Chondrocyte (in vitro differentiated cells): Measurements from ENCODE around the gene TBL2. TPM values are rescaled to one million over a fixed set of nuclear protein-coding genes. Genes with fewer than 3 reads are reported as not detected.
"Not testable (repeated sequence)": the region's sequence is repeated elsewhere in the genome, so short reads cannot be mapped to it uniquely, and the experiment has no call there.

Experiments
- DNase-seq: peaks from one replicate; pipeline ENCODE4 v3.0.0; 2021; ENCODE audit warnings: mixed read lengths, low spot score
- H3K27ac Mint-ChIP-seq: one replicate; pipeline ENCODE4 v1.8.0; 2021; ENCODE audit warnings: mild to moderate bottlenecking, moderate library complexity, mixed read lengths; ENCODE audit not compliant: unreplicated experiment
- H3K27me3 Mint-ChIP-seq: 2 replicates; pipeline ENCODE4 v1.8.0; 2021; ENCODE audit warnings: low read depth, mixed read lengths
- H3K36me3 Mint-ChIP-seq: 2 replicates; pipeline ENCODE4 v1.8.0; 2021; ENCODE audit warnings: low read depth, mixed read lengths
- H3K4me1 Mint-ChIP-seq: 2 replicates; pipeline ENCODE4 v1.8.0; 2021; ENCODE audit warnings: low read depth, mild to moderate bottlenecking, mixed read lengths
- H3K4me3 Mint-ChIP-seq: one replicate; pipeline ENCODE4 v1.8.0; 2021; ENCODE audit warnings: mild to moderate bottlenecking, moderate library complexity, mixed read lengths; ENCODE audit not compliant: unreplicated experiment
- H3K9me3 Mint-ChIP-seq: 2 replicates; pipeline ENCODE4 v1.8.0; 2021; ENCODE audit warnings: low read depth, mixed read lengths
- CTCF ChIP-seq: fragments of 200-600 bp; sonication (generic); IDR thresholded peaks from 2 replicates; pipeline ENCODE4 v1.5.0; 2021; ENCODE audit warnings: antibody characterized with exemption, mild to moderate bottlenecking, moderate library complexity
- total RNA-seq: library from RNA; stranded (reverse); gene quantifications from 3 replicates; pipeline ENCODE4 v1.2.1, GENCODE V29; 2021

The TBL2 gene
- total RNA-seq, 1 donor from 2014 or later = 50.4 TPM

DNA sequence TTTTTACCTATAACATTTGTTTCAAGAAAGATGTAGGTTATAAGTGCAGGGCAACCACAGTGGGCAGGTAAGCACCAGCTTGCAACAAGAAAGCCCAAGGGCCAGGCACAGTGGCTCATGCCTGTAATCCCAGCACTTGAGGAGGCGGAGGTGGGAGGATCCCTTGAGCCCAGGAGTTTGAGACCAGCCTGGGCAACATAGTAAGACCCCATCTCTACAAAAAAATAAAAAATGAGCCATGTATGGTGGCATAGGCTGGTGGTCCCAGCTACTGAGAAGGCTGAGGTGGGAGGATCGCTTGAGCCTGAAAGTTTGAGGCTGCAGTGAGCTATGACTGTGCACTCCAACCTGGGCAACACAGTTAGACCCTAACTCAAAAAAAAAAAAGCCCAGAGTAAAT is 33.7 kb downstream of the TBL2 start:
- H3K36me3 Mint-ChIP-seq = peaks cover 27% of the 10 kb centered on the region
- no peak overlapping the region for H3K4me3 Mint-ChIP-seq
- H3K27ac Mint-ChIP-seq = no peak overlapping the region

DNA sequence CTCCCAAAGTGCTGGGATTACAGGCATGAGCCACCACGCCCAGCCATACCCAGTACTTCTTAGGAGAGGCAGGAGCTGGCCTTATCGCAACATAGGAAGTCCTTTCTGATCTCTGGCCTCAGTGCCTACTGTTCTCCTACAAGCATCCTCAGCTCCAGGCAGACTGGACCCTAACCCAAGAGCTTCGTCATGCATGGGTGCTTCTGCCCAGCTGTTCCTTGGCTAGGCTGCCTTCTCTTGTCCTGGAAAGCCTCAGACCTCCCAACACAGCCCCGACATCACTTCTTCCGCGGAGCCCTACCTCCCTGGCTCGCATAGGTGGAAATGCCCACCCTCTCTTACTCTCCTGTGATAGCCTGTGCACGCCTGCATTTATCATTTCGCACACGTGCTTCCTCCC is 36.7 kb downstream of the TBL2 start:
- no peaks in the 10 kb centered on the region for H3K27me3 Mint-ChIP-seq
- DNase-seq = no peak
- H3K27ac Mint-ChIP-seq = no peak overlapping the region
- H3K9me3 Mint-ChIP-seq = no peaks in the 10 kb centered on the region
- H3K4me1 Mint-ChIP-seq = peaks cover 3% of the 10 kb centered on the region
- TF ChIP-seq CTCF = no peak
- H3K4me3 Mint-ChIP-seq = no peak overlapping the region
- H3K36me3 Mint-ChIP-seq = peaks cover 34% of the 10 kb centered on the region

More for the DNA sequence above, 33.7 kb downstream of the TBL2 start:
- Mint-ChIP-seq H3K4me1 (no peaks in the 10 kb centered on the region), H3K27me3 (no peaks in the 10 kb centered on the region), H3K9me3 (no peaks in the 10 kb centered on the region)
- DNase-seq = no peak
- TF ChIP-seq CTCF = no peak

DNA sequence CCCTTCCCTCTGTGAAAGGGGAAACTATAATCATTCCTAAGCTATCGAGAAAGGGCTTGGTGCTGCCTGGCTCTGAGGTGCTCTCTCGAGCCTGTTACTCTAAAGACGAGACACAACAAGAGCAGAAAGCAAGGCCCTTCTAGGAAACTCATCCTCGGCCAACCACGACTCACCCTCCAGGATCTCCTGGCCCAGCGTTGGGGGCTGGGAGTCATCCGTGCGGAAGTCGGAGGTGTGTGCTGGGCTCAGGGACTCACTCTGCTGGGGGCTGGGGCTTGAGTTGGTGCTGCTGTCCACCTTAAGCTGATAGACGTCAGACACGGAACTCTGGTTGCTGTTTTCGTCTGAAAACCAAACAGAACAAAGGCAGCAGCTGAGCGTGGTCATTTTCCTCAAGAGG is 38.7 kb downstream of the TBL2 start:
- H3K9me3 Mint-ChIP-seq = no peaks in the 10 kb centered on the region
- DNase-seq = no peak
- H3K27me3 Mint-ChIP-seq = no peaks in the 10 kb centered on the region
- no peak for TF ChIP-seq CTCF
- no peak overlapping the region for H3K4me3 Mint-ChIP-seq
- peaks cover 38% of the 10 kb centered on the region for H3K36me3 Mint-ChIP-seq
- H3K27ac Mint-ChIP-seq = no peak overlapping the region
- H3K4me1 Mint-ChIP-seq = peaks cover 12% of the 10 kb centered on the region

- H3K9me3 Mint-ChIP-seq, H3K27me3 Mint-ChIP-seq, H3K27ac Mint-ChIP-seq, DNase-seq, H3K4me3 Mint-ChIP-seq: not testable (repeated sequence)
- Mint-ChIP-seq H3K4me1 (peaks cover 12% of the 10 kb centered on the region), H3K36me3 (peaks cover 37% of the 10 kb centered on the region)
Measured at GRCh38 chr7:73538510-73538909, 39.9 kb downstream of the TBL2 start.

GRCh38 chr7:73537051-73537450 is 41.3 kb downstream of the TBL2 start:
- Mint-ChIP-seq H3K4me1 (peaks cover 12% of the 10 kb centered on the region), H3K4me3 (no peak overlapping the region), H3K9me3 (no peaks in the 10 kb centered on the region), H3K36me3 (peaks cover 32% of the 10 kb centered on the region), H3K27me3 (no peaks in the 10 kb centered on the region), H3K27ac (no peak overlapping the region)
- TF ChIP-seq CTCF = no peak
- DNase-seq = peak; percentile 79

GRCh38 chr7:73536479-73536878 is 41.9 kb downstream of the TBL2 start:
- no peak overlapping the region for H3K4me3 Mint-ChIP-seq
- peak overlapping the region; percentile 45 for H3K27ac Mint-ChIP-seq
- peak; percentile 51 for DNase-seq
- no peaks in the 10 kb centered on the region for H3K27me3 Mint-ChIP-seq
- H3K36me3 Mint-ChIP-seq = peaks cover 29% of the 10 kb centered on the region
- no peaks in the 10 kb centered on the region for H3K9me3 Mint-ChIP-seq
- H3K4me1 Mint-ChIP-seq = peaks cover 12% of the 10 kb centered on the region
- no peak for TF ChIP-seq CTCF

GRCh38 chr7:73535918-73536317 is 42.5 kb downstream of the TBL2 start:
- not testable (repeated sequence) for H3K4me3 Mint-ChIP-seq, H3K27ac Mint-ChIP-seq, H3K9me3 Mint-ChIP-seq, H3K27me3 Mint-ChIP-seq
- peaks cover 26% of the 10 kb centered on the region for H3K36me3 Mint-ChIP-seq
- H3K4me1 Mint-ChIP-seq = peaks cover 12% of the 10 kb centered on the region
- DNase-seq = peak; percentile 30
